Ovary (tissue), 9 donors: ENCODE data around the gene ITSN2. TPM values are rescaled to one million over a fixed set of nuclear protein-coding genes. Genes with fewer than 3 reads are reported as not detected.

Experiments used
- DNase-seq, 5 donors: peaks; one replicate each; pipeline ENCODE4 v3.0.0-alpha.2; 2019 to 2020
- H3K27ac ChIP-seq, 2 donors: fragments of 200-600 bp; one replicate each; pipeline versions ENCODE4 v1.5.1 to v1.8.0; 2019 to 2022
- H3K27me3 ChIP-seq: fragments of 200-600 bp; one replicate; pipeline ENCODE4 v1.8.0; 2022
- H3K36me3 ChIP-seq: fragments of 200-600 bp; sonication (generic); one replicate; pipeline ENCODE4 v1.5.1; 2019
- H3K4me1 ChIP-seq: one replicate; pipeline ENCODE4 v1.8.1; 2013; ENCODE audit warnings: mild to moderate bottlenecking, moderate library complexity; ENCODE audit not compliant: insufficient read depth
- H3K4me3 ChIP-seq: fragments of 200-600 bp; sonication (generic); one replicate; pipeline ENCODE4 v1.5.1; 2017
- H3K9me3 ChIP-seq, 2 donors: fragments of 200-600 bp in 1 of 2; sonication (generic) in 1 of 2; one replicate each; pipeline versions ENCODE4 v1.5.1 to v1.8.1; 2013 to 2019; ENCODE audit warnings: mild to moderate bottlenecking in 1 of 2, moderate library complexity in 1 of 2
- EP300 ChIP-seq: sonication (generic); formaldehyde crosslinking; IDR thresholded peaks from one replicate; pipeline ENCODE4 v1.6.1; 2017; ENCODE audit warnings: antibody characterized with exemption
- POLR2A ChIP-seq: fragments of 450-650 bp; IDR thresholded peaks from one replicate; pipeline ENCODE4 v1.6.1; 2017; ENCODE audit warnings: antibody characterized with exemption, mild to moderate bottlenecking, moderate library complexity
- WGBS, 3 donors: extraction: QIAGEN DNeasy Blood & Tissue Kit in 1 of 3; methylation state at CpG; one replicate each; pipeline versions ENCODE4 v1.1.5 to v1.1.7; 2013 to 2017; 5-methylcytosine and 5-hydroxymethylcytosine counted together
- intact Hi-C, 4 donors: fragments of 100-400 bp; cut with DNase I; formaldehyde crosslinking; loops; one replicate each; pipeline versions ENCODE4 v1.11.0 to v1.15.1; 2022 to 2023
- polyA plus RNA-seq, 2 donors: library from polyadenylated mRNA; stranded (reverse); fragments of 200-250 nt in 1 of 2; fragments of 350-450 nt in 1 of 2; fragmentation: Illumina TruSeq in 1 of 2; extraction: RNeasy Lipid Tissue Mini Kit (QIAGEN cat#74804) in 1 of 2; gene quantifications; one replicate each; pipeline ENCODE4 v1.2.3, GENCODE V29; 2013 to 2014
- total RNA-seq, 7 donors: library from RNA; depleted of rRNA in 2 of 7; stranded (reverse); fragments of >200 nt in 2 of 7; fragmentation: NEBNext Ultra II Directional in 3 of 7; extraction: Animal tissue kit (Norgen Biotek cat#: 25700) in 3 of 7; gene quantifications; one replicate each; pipeline versions ENCODE4 v1.1.0 to v1.2.4, GENCODE V29; 2016 to 2023
- TF ChIP-seq, protein P1 (sequence below), 3 donors: fragments of 450-650 bp in 2 of 3; fragments of 200-600 bp in 1 of 3; IDR thresholded peaks; one replicate each; pipeline versions ENCODE4 v1.5.1 to v1.8.0; 2016 to 2022; ENCODE audit warnings: antibody characterized with exemption in 3 of 3, mild to moderate bottlenecking in 1 of 3
- donor health status: DM: no; HTN: no; CAD: no; lungs with moderate emphysema.
- donor health status: DM: no; HTN: no; CAD: no.
- donor health status: Bipolar disorder and iron deficiency.
- donor health status: DM: yes; HTN: yes; CAD: no.
- donor health status: DM: no; HTN: no; CAD: no.
- donor health status: DM: yes; HTN: yes; CAD: no.

ITSN2 gene
- total and polyA plus RNA-seq, 9 donors: 17.8 to 44.4 (median 38.5) TPM

DNA sequence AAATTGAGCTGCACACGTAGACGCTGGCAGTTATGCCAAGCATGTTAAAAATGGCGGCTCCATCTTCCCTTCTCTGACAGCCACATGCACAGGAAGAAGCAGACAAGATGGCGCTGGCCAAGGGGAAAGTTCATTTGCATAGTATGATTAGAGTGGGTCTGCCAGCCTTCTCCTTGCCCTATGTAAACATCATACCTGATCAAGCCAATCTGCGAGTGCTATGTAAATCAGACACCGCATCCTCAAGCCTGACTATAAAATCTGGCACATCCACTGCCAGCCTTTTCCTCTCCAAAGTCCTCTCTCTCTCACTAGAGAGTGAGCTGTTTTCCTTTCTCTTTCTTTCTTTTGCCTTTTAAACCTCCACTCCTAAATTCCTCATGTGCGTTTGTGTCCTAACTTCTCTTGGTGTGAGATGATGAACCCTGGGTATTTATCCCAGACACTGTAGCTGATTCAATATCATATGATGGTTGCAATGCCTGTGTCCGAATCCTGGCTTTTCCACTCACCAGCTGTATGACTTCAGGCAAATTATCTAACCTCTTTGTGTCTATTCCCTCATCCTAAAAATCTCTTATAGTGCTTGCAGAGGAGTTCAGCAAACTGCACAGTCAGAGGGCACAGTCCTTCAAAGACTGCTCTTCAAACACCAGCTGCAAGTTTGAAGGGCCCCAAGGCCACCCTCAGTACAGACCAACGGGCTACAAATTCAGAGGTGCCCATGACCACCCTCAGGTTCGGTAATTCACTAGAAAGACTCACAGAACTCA is 39.3 kb upstream of the ITSN2 start:
- Histone ChIP-seq H3K9me3 (no peaks in the 10 kb centered on the region), H3K36me3 (no peaks in the 10 kb centered on the region), H3K27me3 (no peaks in the 10 kb centered on the region), H3K4me1 (peaks cover 5% of the 10 kb centered on the region), H3K4me3 (no peak overlapping the region), H3K27ac (no peak overlapping the region)
- TF ChIP-seq POLR2A (no peak), EP300 (no peak)
- TF ChIP-seq, protein P1, sequence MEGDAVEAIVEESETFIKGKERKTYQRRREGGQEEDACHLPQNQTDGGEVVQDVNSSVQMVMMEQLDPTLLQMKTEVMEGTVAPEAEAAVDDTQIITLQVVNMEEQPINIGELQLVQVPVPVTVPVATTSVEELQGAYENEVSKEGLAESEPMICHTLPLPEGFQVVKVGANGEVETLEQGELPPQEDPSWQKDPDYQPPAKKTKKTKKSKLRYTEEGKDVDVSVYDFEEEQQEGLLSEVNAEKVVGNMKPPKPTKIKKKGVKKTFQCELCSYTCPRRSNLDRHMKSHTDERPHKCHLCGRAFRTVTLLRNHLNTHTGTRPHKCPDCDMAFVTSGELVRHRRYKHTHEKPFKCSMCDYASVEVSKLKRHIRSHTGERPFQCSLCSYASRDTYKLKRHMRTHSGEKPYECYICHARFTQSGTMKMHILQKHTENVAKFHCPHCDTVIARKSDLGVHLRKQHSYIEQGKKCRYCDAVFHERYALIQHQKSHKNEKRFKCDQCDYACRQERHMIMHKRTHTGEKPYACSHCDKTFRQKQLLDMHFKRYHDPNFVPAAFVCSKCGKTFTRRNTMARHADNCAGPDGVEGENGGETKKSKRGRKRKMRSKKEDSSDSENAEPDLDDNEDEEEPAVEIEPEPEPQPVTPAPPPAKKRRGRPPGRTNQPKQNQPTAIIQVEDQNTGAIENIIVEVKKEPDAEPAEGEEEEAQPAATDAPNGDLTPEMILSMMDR (IDR thresholded peaks at IDR 0.05): no peak
- intact Hi-C loops: loop anchor here in 2 of 4 donors (5.0 to 10.0 kb wide), 3 partner anchors 725 to 795 kb away; no protein-coding TSS in a partner anchor
- WGBS, 3 donors: 63 to 67% (median 64%) methylated on average over 10 of the region's 10 CpGs
- no peak for DNase-seq

DNA sequence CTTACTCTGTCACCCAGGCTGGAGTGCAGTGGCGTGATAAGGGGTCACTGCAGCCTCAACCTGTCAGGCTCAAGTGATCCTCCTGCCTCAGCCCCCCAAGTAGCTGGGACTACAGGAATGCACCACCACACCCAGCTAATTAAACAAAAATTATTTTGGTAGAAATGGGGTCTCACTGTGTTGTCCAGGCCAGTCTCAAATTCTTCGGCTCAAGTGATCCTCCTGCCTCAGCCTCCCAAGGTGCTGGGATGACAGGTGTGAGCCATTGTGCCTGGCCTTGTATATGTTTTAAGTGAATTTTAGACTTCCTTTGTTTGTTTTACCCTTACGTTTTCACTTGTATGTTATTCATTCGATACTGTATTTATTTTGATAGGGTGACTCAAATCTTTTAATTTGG is 34.7 kb upstream of the ITSN2 start:
- 82 to 87% (median 83%) methylated on average over 4 of the region's 4 CpGs for WGBS, 3 donors

DNA sequence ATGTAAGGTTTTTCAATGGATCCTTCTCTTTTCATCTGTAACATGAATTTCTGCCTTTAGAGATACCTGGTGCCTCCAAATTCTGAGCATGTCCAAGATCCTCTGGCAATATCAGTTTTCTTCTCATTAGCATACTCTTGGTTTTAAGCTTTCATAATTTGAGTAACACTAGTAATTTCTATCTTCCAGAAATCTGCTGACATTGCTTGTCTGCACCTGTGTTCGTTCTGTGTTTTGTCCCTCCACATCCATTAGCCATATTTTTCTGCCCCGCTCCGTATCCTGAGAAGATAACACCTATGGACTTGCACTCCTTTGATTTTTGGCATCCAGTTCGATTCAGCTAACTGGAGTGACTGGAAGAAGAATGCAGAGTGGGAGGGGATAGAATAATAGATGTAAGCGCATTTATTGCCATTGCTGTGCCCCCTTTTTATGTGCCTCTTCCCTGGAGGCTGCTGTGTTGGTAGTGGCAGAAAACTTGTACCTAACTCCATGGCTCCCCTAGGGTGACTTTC is 32.3 kb upstream of the ITSN2 start:
- no peaks in the 10 kb centered on the region for H3K4me1 ChIP-seq
- no peak for TF ChIP-seq POLR2A
- no peak for TF ChIP-seq EP300
- TF ChIP-seq, protein P1 (IDR thresholded peaks at IDR 0.05): no peak
- H3K27ac ChIP-seq: no peak overlapping the region
- WGBS, 3 donors: 71 to 78% (median 72%) methylated on average over 5 of the region's 5 CpGs
- H3K36me3 ChIP-seq: no peaks in the 10 kb centered on the region
- no peak overlapping the region for H3K4me3 ChIP-seq
- intact Hi-C loops: no loop called here
- H3K27me3 ChIP-seq: no peaks in the 10 kb centered on the region
- no peaks in the 10 kb centered on the region for H3K9me3 ChIP-seq
- no peak for DNase-seq

More for the DNA sequence above, 34.7 kb upstream of the ITSN2 start:
- H3K9me3 ChIP-seq: no peaks in the 10 kb centered on the region
- no peaks in the 10 kb centered on the region for H3K36me3 ChIP-seq
- no peak for DNase-seq
- intact Hi-C loops: loop anchor here in 1 of 4 donors (5.0 kb wide), 1 partner anchor 747 kb away; no protein-coding TSS in a partner anchor
- H3K27ac ChIP-seq: no peak overlapping the region
- TF ChIP-seq EP300: no peak
- TF ChIP-seq POLR2A: no peak
- TF ChIP-seq, protein P1 (IDR thresholded peaks at IDR 0.05): no peak
- H3K4me1 ChIP-seq: no peaks in the 10 kb centered on the region
- H3K4me3 ChIP-seq: no peak overlapping the region
- no peaks in the 10 kb centered on the region for H3K27me3 ChIP-seq

DNA sequence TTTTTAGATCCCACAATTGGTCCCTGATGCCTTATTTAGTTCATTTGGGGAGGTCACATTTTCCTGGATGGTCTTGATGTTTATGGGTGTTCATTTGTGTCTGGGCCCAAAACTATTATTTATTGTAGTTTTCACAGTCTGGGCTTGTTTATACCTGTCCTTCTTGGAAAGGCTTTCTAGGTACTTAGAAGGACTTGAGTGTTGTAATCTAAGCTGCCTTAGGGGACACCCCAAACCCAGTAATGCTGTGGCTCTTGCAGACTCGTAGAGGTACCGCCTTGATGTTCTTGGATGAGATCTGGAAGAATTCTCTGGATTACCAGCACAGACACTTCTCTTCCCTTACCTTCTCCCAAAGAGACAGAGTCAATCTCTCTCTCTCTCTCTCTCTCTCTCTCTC is 25.0 kb upstream of the ITSN2 start:
- DNase-seq: no peak
- Histone ChIP-seq H3K9me3 (no peaks in the 10 kb centered on the region), H3K4me1 (no peaks in the 10 kb centered on the region), H3K4me3 (no peak overlapping the region), H3K27me3 (no peaks in the 10 kb centered on the region), H3K36me3 (no peaks in the 10 kb centered on the region), H3K27ac (no peak overlapping the region)
- TF ChIP-seq, protein P1 (IDR thresholded peaks at IDR 0.05): no peak
- TF ChIP-seq POLR2A (no peak), EP300 (no peak)
- intact Hi-C loops: no loop called here
- WGBS, 3 donors: 88 to 94% (median 90%) methylated on average over 2 of the region's 2 CpGs
